Mesodermal cell (in vitro differentiated cells): ENCODE results near the gene MAMLD1.

Source experiments
- H3K27ac ChIP-seq: 2 replicates; pipeline ENCODE4 v1.7.0; 2013; ENCODE audit warnings: mild to moderate bottlenecking, low read depth, low read length, moderate library complexity; ENCODE audit not compliant: severe bottlenecking
- H3K36me3 ChIP-seq: 2 replicates; pipeline ENCODE4 v1.7.1; 2013; ENCODE audit warnings: mild to moderate bottlenecking, low read length, moderate library complexity; ENCODE audit not compliant: control insufficient read depth, insufficient read depth
- H3K4me1 ChIP-seq: one replicate; pipeline ENCODE4 v1.7.1; 2013; ENCODE audit warnings: mild to moderate bottlenecking, low read length; ENCODE audit not compliant: insufficient read depth, control insufficient read depth, poor library complexity, severe bottlenecking
- H3K4me3 ChIP-seq: 2 replicates; pipeline ENCODE4 v1.7.0; 2013; ENCODE audit warnings: low read length, control low read depth, mild to moderate bottlenecking; ENCODE audit not compliant: insufficient read depth, poor library complexity, severe bottlenecking; ENCODE audit errors: extremely low read depth
- H3K9me3 ChIP-seq: 2 replicates; pipeline ENCODE4 v1.7.1; 2013; ENCODE audit warnings: mild to moderate bottlenecking, low read length, moderate library complexity; ENCODE audit not compliant: control insufficient read depth
- WGBS, 2 experiments: methylation state at CpG; one replicate each; pipeline ENCODE4 v1.1.5; 2013; ENCODE audit warnings: missing lambda C conversion rate in 2 of 2; ENCODE audit not compliant: insufficient coverage in 2 of 2; 5-methylcytosine and 5-hydroxymethylcytosine counted together

The MAMLD1 gene

DNA sequence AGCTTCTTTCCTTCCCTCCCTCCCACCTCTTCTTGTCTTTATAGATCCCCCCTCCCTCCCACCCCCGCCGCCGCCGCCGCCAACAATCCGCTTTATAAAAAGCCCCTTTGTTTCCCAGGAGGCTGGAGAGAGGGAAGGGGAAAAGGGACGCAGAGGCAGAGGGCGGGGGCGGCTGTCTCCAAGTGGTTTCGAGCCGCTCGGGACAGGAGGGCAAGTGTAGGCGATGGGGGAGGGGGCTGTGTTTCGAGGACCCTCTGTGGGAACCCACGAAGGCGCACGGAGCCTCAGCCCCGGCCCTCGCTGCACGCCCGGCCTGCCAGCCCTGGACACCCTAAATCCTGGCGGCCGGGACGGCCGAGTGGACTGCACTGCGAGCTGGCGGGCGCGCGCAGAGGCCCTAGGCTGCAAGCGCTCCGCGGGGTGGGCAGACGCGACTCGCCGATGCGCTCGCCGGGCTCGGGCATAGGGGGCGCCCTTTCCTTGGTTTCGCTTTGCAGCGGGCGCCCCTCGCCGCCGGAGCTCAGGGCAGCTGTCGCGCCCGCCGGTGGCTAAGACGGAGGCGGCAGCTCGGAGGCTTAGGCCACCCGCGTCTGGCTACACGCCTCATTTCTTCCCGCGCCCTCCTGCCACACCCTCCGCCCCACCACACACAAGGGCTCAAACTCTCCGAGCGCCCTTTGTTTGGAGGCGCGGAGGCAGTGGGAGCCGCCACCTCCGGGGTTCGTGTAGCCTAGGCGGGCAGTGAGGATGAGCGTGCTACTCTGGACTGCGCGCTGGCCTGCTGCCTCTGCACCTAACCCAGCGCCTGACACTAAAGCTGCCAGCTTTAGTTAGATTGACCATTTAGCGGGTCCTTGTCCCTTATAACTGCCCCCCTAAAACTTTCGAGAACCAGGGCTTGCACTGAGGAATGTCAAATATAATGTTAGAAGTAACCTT, 2.2 kb downstream of the MAMLD1 start:
- no peaks in the 10 kb centered on the region for H3K36me3 ChIP-seq
- peak overlapping the region; percentile 73 for H3K27ac ChIP-seq
- H3K4me1 ChIP-seq, result peaks cover 7% of the 10 kb centered on the region
- WGBS, 2 experiments, result 1% methylated on average over 22 to 27 of the region's 75 CpGs
- H3K4me3 ChIP-seq, result peak overlapping the region; percentile 33
- H3K9me3 ChIP-seq, result no peaks in the 10 kb centered on the region

DNA sequence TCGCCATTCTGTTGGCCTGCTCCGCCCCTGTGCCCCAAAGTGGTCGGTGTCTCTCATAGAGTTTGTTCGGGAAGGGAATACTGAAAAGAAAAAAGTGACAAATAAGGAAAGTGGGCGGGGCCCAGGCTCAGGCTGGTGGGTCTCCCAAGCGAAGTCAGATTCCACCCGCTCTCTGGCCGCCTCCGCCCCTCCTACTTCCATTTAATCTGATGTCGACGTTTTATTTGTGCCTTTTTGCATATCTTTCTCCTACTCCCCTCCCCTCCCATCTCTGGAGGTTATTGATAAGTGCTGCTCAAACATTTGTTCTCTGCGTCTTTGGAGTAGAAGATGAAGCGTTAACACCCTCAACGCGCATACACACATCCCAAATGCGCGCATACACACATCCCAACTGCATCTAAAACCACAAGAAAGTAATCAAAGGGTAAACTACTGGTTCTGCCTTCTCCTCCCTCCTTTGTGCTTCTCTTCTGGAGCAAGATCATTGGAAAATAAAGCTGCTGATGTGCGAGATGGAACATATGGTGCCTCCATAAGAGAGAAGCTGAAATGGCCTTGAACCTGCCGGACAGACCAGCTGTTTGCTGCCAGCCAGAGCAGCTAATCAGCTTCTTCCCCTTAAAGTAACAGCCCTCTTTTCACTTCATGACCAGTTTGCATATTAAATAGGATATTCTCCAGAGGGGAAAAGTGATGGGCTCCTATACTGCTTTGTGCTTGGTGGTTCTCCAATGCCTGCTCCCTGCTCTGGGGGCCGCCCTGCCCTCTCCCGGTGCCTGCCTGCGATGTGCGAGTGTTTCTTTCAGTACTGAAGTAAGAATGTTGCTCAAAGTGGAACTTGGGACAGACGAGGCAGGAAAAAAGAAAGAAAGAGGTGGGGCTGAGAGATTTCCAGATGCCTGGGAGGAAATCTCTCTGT, 3.1 kb downstream of the MAMLD1 start:
- peaks cover 7% of the 10 kb centered on the region for H3K4me1 ChIP-seq
- peak overlapping the region; percentile 33 for H3K4me3 ChIP-seq
- H3K36me3 ChIP-seq, result no peaks in the 10 kb centered on the region
- WGBS, 2 experiments, result 0 to 10% methylated on average over 2 of the region's 24 CpGs
- no peaks in the 10 kb centered on the region for H3K9me3 ChIP-seq
- H3K27ac ChIP-seq, result peak overlapping the region; percentile 73

DNA sequence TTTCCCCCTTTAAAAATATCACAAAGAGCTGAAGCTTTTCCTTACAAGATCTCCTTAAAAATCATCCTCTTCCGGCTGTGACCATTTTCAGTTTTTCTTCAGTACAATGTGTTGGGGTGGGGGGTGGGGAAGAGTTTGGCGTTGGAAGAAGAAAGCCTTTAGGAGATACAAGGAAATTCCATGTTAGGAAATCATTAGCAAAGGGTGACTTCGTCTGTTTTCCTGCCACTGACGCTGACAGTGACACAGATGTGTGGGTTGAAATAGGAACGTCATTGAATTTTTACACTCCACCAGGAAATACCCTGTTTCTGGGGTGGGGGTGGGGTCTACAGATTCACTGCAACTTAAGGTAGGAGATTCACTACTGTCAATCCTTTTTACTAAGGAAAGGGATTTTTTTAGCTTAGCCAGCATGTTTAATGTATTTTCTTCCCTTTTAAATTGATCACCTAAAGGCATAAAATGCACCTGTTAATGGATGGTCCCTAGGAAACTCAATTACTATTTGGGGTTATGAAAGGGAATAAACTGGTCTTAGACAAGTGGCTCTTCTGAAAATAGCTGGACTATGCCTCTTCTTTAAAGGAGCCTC, 3.9 kb downstream of the MAMLD1 start:
- no CpG with 5 or more reads among the region's 5 CpGs for WGBS, 2 experiments
- Histone ChIP-seq H3K27ac (peak overlapping the region; percentile 62), H3K36me3 (no peaks in the 10 kb centered on the region), H3K4me1 (peaks cover 3% of the 10 kb centered on the region), H3K4me3 (peak overlapping the region; percentile 33), H3K9me3 (no peaks in the 10 kb centered on the region)

DNA sequence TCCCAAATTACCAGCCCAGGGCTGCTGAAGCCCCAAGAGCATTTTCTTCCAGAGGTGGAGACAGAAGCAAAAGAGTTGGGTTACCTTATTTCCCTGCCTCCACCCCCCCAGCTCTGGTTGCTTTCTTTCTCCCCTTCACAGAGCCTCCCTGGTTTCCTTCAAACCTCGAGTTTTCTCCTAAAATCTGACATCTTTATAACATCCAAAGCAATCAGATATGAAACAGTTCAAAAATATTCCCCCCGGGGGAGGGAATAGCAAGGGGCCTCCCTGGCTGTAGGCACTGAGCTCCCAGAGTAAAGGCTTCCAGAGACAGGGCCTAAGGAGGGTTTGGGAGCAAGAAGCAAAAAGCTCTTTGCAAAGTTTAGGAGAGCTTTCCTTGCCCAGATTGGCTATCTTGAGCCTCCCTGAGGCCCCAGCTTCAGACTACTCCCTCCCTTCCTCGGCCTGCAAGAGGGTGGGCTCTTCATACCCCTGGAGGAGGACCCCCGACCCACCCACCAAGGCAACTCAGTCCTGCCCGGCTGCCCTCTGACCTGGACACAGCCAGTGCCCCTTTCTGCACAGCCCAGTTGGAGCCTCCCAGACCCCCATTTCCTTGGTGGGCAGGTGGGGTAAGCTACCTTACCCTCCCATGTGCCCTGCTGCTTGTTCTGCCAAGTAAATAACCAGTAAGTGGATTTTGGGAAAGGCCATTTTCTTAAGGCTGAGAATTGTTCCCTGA, 7.6 kb downstream of the MAMLD1 start:
- Histone ChIP-seq H3K9me3 (no peaks in the 10 kb centered on the region), H3K36me3 (no peaks in the 10 kb centered on the region), H3K27ac (no peak overlapping the region), H3K4me3 (no peak overlapping the region), H3K4me1 (peaks cover 3% of the 10 kb centered on the region)
- WGBS, 2 experiments, result no CpG with 5 or more reads among the region's 5 CpGs

DNA sequence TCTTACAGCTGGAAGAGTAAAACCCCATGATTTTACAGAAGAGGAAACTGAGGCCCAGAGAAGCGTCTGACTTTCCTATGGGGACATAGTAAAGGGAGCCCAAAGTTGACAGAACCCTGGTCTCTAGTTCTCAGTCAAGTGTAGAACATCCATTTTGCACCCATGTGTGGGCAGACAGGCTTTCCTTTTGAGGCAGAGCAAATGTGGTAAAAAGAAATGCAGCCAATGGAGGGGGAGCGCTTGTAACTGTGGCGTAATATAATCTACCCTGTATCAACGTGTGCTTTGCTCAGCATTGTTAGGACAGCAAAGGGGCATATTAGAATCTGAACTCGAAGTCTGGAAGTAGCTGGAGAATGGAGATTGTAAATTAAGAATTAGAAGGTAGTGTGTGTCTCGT, 8.8 kb downstream of the MAMLD1 start:
- H3K9me3 ChIP-seq, result no peaks in the 10 kb centered on the region
- WGBS, 2 experiments, result 88 to 90% methylated on average over 5 of the region's 6 CpGs
- no peaks in the 10 kb centered on the region for H3K4me1 ChIP-seq
- no peak overlapping the region for H3K4me3 ChIP-seq
- no peaks in the 10 kb centered on the region for H3K36me3 ChIP-seq
- no peak overlapping the region for H3K27ac ChIP-seq

- H3K9me3 ChIP-seq, result no peaks in the 10 kb centered on the region
- no peaks in the 10 kb centered on the region for H3K4me1 ChIP-seq
- 91 to 95% methylated on average over 5 to 6 of the region's 8 CpGs for WGBS, 2 experiments
- no peak overlapping the region for H3K27ac ChIP-seq
- H3K36me3 ChIP-seq, result no peaks in the 10 kb centered on the region
- no peak overlapping the region for H3K4me3 ChIP-seq
These were observed 9.2 kb downstream of the MAMLD1 start for GRCh38 chrX:150372280-150372679.

- Histone ChIP-seq H3K4me3 (no peak overlapping the region), H3K9me3 (no peaks in the 10 kb centered on the region)
- WGBS, 2 experiments, result 92% methylated on average over 2 of the region's 6 CpGs; no CpG with 5 or more reads in 1 of the 2 experiments
These were observed 9.6 kb downstream of the MAMLD1 start for GRCh38 chrX:150372756-150373155.

GRCh38 chrX:150375243-150375770, 12.2 kb downstream of the MAMLD1 start:
- Histone ChIP-seq H3K4me1 (no peaks in the 10 kb centered on the region), H3K36me3 (no peaks in the 10 kb centered on the region), H3K4me3 (no peak overlapping the region), H3K9me3 (no peaks in the 10 kb centered on the region), H3K27ac (no peak overlapping the region)
- no CpG with 5 or more reads among the region's 4 CpGs for WGBS, 2 experiments

More at GRCh38 chrX:150372756-150373155, 9.6 kb downstream of the MAMLD1 start:
- Histone ChIP-seq H3K4me1 (no peaks in the 10 kb centered on the region), H3K27ac (no peak overlapping the region), H3K36me3 (no peaks in the 10 kb centered on the region)

GRCh38 chrX:150377005-150377404, 13.9 kb downstream of the MAMLD1 start:
- no peaks in the 10 kb centered on the region for H3K4me1 ChIP-seq
- H3K9me3 ChIP-seq, result no peaks in the 10 kb centered on the region
- no peak overlapping the region for H3K27ac ChIP-seq
- 100% methylated on average over 1 of the region's 3 CpGs; no CpG with 5 or more reads in 1 of the 2 experiments for WGBS, 2 experiments
- H3K4me3 ChIP-seq, result no peak overlapping the region
- no peaks in the 10 kb centered on the region for H3K36me3 ChIP-seq

DNA sequence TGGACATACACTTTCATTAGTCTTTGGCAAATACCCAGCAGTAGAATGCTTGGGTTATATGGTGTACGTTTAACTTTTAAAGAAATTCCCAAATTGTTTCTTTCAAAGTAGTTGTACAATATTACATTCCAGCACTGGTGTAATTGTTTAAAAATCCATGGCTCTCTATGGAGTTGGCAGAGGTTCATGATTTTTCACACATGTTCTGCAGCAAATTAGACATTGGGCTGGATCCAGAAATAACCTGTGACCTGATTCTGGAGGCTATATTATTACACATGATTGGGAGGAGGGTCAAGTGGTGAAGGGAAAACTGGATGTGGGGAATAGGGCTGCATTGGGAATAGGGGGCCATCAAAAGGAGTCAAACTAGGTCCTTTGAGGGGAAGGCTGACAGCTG, 41.9 kb downstream of the MAMLD1 start:
- Histone ChIP-seq H3K27ac (no peak overlapping the region), H3K4me1 (no peaks in the 10 kb centered on the region), H3K36me3 (no peaks in the 10 kb centered on the region), H3K4me3 (no peak overlapping the region), H3K9me3 (no peaks in the 10 kb centered on the region)
- no CpG with 5 or more reads among the region's 1 CpG for WGBS, 2 experiments
